ENCODE data around the gene MMGT1.

The MMGT1 gene

GRCh38 chrX:135973548-135974278 is at the start of gene MMGT1:
MMGT1 (minus strand) TSS chrX:135973988; CDS start chrX:135973675, 313 bp downstream.
- Histone ChIP-seq H3K27ac (ENCODE audit: low read depth, low read length, poor library complexity, severe bottlenecking) (peak within 1 kb of the TSS; percentile 58), H3K9me3 (ENCODE audit: low read length) (no peaks in the 10 kb centered on the region), H3F3A (ENCODE audit: insufficient read depth, low read length) (no peaks in the 10 kb centered on the region), H3K4me1 (ENCODE audit: insufficient read depth, low read length, severe bottlenecking) (peaks cover 22% of the 10 kb centered on the region), H3K4me3 (ENCODE audit: low read depth, low read length, poor library complexity, severe bottlenecking) (peak within 1 kb of the TSS; percentile 91), H3K36me3 (ENCODE audit: insufficient read depth, low read length) (no peaks in the 10 kb centered on the region), H4K20me1 (ENCODE audit: insufficient read depth, low read length) (no peaks in the 10 kb centered on the region), H2AFZ (ENCODE audit: low read length) (no peak within 1 kb of the TSS), H3K79me2 (ENCODE audit: insufficient read depth, low read length) (peaks cover 17% of the 10 kb centered on the region), H3K4me2 (ENCODE audit: low read length) (peak within 1 kb of the TSS; percentile 81), H3K9me2 (ENCODE audit: low read depth, low read length) (no peaks in the 10 kb centered on the region), H3K9ac (ENCODE audit: low read length) (peak within 1 kb of the TSS; percentile 79), H3K27me3 (ENCODE audit: insufficient read depth, low read length) (no peaks in the 10 kb centered on the region)
- TF ChIP-seq EZH2 (IDR thresholded peaks at IDR 0.05; ENCODE audit: borderline replicate concordance, low read length): no peak
- no peak for TF ChIP-seq CTCF (IDR thresholded peaks at IDR 0.05; ENCODE audit: low read length)

GRCh38 chrX:136021903-136022302 is 48.1 kb upstream of the MMGT1 start:
- Histone ChIP-seq H3K9me2 (ENCODE audit: low read depth, low read length) (no peaks in the 10 kb centered on the region), H2AFZ (ENCODE audit: low read length) (no peak overlapping the region), H3K4me1 (ENCODE audit: insufficient read depth, low read length, severe bottlenecking) (no peaks in the 10 kb centered on the region), H3K27ac (ENCODE audit: low read depth, low read length, poor library complexity, severe bottlenecking) (no peak overlapping the region), H3K4me3 (ENCODE audit: low read depth, low read length, poor library complexity, severe bottlenecking) (no peak overlapping the region), H3K79me2 (ENCODE audit: insufficient read depth, low read length) (no peaks in the 10 kb centered on the region), H3K9me3 (ENCODE audit: low read length) (no peaks in the 10 kb centered on the region), H3K9ac (ENCODE audit: low read length) (no peak overlapping the region), H3K4me2 (ENCODE audit: low read length) (no peak overlapping the region), H3K27me3 (ENCODE audit: insufficient read depth, low read length) (no peaks in the 10 kb centered on the region), H3K36me3 (ENCODE audit: insufficient read depth, low read length) (0 out of 2 replicates have a peak, but pooled peaks cover 4% of the 10 kb centered on the region), H3F3A (ENCODE audit: insufficient read depth, low read length) (no peaks in the 10 kb centered on the region), H4K20me1 (ENCODE audit: insufficient read depth, low read length) (no peaks in the 10 kb centered on the region)
- TF ChIP-seq CTCF (IDR thresholded peaks at IDR 0.05; ENCODE audit: low read length): no peak
- TF ChIP-seq EZH2 (IDR thresholded peaks at IDR 0.05; ENCODE audit: borderline replicate concordance, low read length): no peak

GRCh38 chrX:136021160-136021559 is 47.4 kb upstream of the MMGT1 start:
- Histone ChIP-seq H4K20me1 (ENCODE audit: insufficient read depth, low read length) (no peaks in the 10 kb centered on the region), H3K4me3 (ENCODE audit: low read depth, low read length, poor library complexity, severe bottlenecking) (no peak overlapping the region), H3K79me2 (ENCODE audit: insufficient read depth, low read length) (no peaks in the 10 kb centered on the region), H3F3A (ENCODE audit: insufficient read depth, low read length) (no peaks in the 10 kb centered on the region), H3K27me3 (ENCODE audit: insufficient read depth, low read length) (no peaks in the 10 kb centered on the region), H3K9ac (ENCODE audit: low read length) (no peak overlapping the region), H3K9me3 (ENCODE audit: low read length) (no peaks in the 10 kb centered on the region), H3K4me2 (ENCODE audit: low read length) (no peak overlapping the region), H3K27ac (ENCODE audit: low read depth, low read length, poor library complexity, severe bottlenecking) (no peak overlapping the region), H3K9me2 (ENCODE audit: low read depth, low read length) (no peaks in the 10 kb centered on the region), H2AFZ (ENCODE audit: low read length) (no peak overlapping the region), H3K4me1 (ENCODE audit: insufficient read depth, low read length, severe bottlenecking) (no peaks in the 10 kb centered on the region), H3K36me3 (ENCODE audit: insufficient read depth, low read length) (0 out of 2 replicates have a peak, but pooled peaks cover 4% of the 10 kb centered on the region)
- TF ChIP-seq CTCF (IDR thresholded peaks at IDR 0.05; ENCODE audit: low read length) (no peak), EZH2 (IDR thresholded peaks at IDR 0.05; ENCODE audit: borderline replicate concordance, low read length) (no peak)

All from OCI-LY1 (cell line).